Ascending aorta (tissue), 2 donors: ENCODE data around the gene TMC8. TPM values are rescaled to one million over a fixed set of nuclear protein-coding genes. Genes with fewer than 3 reads are reported as not detected.

Source experiments
- DNase-seq, 2 donors: peaks; one replicate each; pipeline ENCODE4 v3.0.0-alpha.2; 2019; ENCODE audit warnings: low spot score in 2 of 2
- H3K27ac ChIP-seq, 2 donors: fragments of 200-600 bp; sonication (generic); one replicate each; pipeline ENCODE4 v1.5.1; 2016 to 2017; ENCODE audit warnings: mild to moderate bottlenecking in 1 of 2
- H3K27me3 ChIP-seq: fragments of 200-600 bp; sonication (generic); one replicate; pipeline ENCODE4 v1.5.1; 2017
- H3K36me3 ChIP-seq, 2 donors: fragments of 200-600 bp; sonication (generic); one replicate each; pipeline ENCODE4 v1.5.1; 2016
- H3K4me1 ChIP-seq, 2 donors: fragments of 200-600 bp; sonication (generic); one replicate each; pipeline ENCODE4 v1.5.1; 2016 to 2017; ENCODE audit warnings: mild to moderate bottlenecking in 1 of 2
- H3K4me3 ChIP-seq, 2 donors: fragments of 200-600 bp; sonication (generic); one replicate each; pipeline ENCODE4 v1.5.1; 2016 to 2017; ENCODE audit warnings: mild to moderate bottlenecking in 1 of 2
- H3K9me3 ChIP-seq, 2 donors: fragments of 200-600 bp; sonication (generic); one replicate each; pipeline ENCODE4 v1.5.1; 2016
- intact Hi-C: fragments of 100-400 bp; cut with DNase I; formaldehyde crosslinking; loops from one replicate; pipeline ENCODE4 v1.15.1; 2023
- total RNA-seq: library from RNA; depleted of rRNA; stranded (reverse); fragments of >200 nt; gene quantifications from one replicate; pipeline ENCODE4 v1.1.0, GENCODE V29; 2016
- TF ChIP-seq, protein P1 (sequence below), 3 experiments: fragments of 200-600 bp in 2 of 3; fragments of 450-650 bp in 1 of 3; sonication (generic) in 2 of 3; IDR thresholded peaks; one replicate each; pipeline ENCODE4 v1.5.1; 2016 to 2019; ENCODE audit warnings: antibody characterized with exemption in 3 of 3, mild to moderate bottlenecking in 1 of 3, moderate library complexity in 1 of 3

The TMC8 gene
- total RNA-seq, 1 donor from 2014 or later = 9.6 TPM

DNA sequence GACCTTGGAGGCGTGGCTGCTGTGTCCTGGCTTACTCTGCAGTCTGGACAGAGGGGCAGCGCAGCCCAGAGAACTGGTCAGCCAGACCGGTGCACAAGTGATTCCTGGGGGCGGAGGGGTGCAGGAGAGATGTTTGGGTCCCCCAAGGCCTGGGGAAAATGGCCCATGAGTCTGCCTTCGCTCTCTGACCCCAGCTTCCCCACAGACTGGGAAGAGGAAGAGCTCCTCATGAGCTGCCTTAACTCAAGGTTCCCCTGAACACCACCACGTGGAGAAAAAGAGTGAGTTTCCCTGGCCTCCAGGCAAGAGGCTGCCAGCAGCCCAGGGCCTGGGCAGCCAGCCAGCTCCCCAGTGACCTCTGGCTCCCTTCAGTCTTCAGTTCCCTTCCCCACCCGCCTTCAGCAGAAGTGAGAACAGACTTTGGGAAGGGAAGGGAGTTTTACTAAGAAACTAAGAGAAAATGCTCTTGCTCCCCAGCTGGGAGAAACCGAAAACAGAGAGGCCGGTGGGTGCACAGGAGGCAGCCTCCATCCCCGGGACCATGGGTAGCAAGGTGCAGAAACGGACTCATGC, 13.7 kb downstream of the TMC8 start:
- Histone ChIP-seq H3K4me1 (peaks cover 3 to 8% of the 10 kb centered on the region in 2 donors), H3K27ac (peak overlapping the region in 1 of 2 donors; percentile 18), H3K27me3 (no peaks in the 10 kb centered on the region), H3K4me3 (no peak overlapping the region), H3K9me3 (no peaks in the 10 kb centered on the region), H3K36me3 (no peaks in the 10 kb centered on the region)
- DNase-seq = peak; percentile 40 to 84
- TF ChIP-seq, protein P1, sequence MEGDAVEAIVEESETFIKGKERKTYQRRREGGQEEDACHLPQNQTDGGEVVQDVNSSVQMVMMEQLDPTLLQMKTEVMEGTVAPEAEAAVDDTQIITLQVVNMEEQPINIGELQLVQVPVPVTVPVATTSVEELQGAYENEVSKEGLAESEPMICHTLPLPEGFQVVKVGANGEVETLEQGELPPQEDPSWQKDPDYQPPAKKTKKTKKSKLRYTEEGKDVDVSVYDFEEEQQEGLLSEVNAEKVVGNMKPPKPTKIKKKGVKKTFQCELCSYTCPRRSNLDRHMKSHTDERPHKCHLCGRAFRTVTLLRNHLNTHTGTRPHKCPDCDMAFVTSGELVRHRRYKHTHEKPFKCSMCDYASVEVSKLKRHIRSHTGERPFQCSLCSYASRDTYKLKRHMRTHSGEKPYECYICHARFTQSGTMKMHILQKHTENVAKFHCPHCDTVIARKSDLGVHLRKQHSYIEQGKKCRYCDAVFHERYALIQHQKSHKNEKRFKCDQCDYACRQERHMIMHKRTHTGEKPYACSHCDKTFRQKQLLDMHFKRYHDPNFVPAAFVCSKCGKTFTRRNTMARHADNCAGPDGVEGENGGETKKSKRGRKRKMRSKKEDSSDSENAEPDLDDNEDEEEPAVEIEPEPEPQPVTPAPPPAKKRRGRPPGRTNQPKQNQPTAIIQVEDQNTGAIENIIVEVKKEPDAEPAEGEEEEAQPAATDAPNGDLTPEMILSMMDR (IDR thresholded peaks at IDR 0.05) = no peak
- intact Hi-C loops = no loop called here

DNA sequence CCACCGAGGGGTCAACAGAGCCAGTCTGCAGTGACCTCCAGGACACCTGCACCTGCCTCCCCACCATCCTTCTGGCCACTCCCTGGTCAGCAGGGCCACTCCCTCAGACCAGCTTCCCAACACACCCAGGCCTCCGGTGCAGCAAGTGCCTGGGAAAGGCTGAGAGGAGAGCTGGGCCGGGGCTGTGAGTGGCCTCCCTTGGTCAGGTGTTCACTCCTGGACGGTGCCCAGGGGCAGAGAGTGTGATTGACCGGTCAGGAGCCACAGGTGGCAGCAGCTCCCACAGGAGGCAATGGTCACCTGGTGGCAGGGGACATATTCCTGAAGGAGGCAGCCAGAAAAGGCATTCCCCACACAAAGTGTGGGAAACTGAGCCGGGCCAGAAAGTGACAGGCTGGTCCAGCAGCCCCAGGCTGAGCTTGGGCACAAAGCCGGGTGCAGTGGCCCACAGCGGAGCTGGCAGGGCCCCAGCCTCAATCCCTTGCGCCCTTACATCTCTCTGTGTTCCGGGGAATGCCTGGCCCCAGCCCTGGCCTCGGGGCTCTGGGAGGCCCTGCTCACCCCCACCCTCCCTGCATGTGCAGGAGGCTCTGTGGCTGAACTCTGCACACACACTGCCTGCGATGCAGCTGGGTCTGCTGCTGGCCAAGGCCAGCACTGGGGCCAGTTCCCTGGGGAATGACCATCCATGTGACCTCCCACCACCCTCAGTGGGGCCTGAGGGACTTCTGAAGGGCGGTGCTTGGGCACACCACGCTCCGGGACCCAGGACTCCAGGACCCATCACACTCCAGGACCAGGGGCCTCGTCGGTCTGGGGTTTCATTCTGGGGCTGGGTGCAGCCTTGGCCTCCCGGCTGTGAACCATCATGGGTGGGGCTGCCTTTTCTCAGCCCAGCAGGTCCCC, 14.4 kb downstream of the TMC8 start:
- Histone ChIP-seq H3K4me3 (no peak overlapping the region), H3K27me3 (no peaks in the 10 kb centered on the region), H3K4me1 (peaks cover 3 to 8% of the 10 kb centered on the region in 2 donors), H3K9me3 (no peaks in the 10 kb centered on the region), H3K27ac (peak overlapping the region in 1 of 2 donors; percentile 18), H3K36me3 (no peaks in the 10 kb centered on the region)
- intact Hi-C loops = no loop called here
- no peak for DNase-seq
- TF ChIP-seq, protein P1 (IDR thresholded peaks at IDR 0.05) = no peak

DNA sequence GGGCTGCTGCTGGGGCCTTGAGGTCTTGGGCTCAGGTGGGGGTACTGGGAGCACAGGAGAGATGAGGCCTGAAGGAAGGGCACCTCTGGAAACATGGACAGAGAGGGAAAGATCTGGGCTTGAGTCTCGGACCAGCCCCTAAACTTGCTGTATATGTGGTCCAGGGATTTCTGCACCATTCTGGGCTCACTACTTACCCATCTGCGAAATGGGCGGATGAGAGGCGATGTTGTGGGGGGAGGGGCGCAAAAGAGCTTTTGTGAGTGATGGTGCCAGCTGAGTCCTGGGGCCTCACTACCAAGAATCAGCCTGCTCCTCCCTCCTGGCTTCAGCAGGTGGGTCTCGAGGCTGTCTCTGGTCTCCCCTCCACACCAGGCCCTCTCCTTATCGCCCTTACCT, 15.9 kb downstream of the TMC8 start:
- no peak overlapping the region for H3K27ac ChIP-seq
- peaks cover 3 to 8% of the 10 kb centered on the region in 2 donors for H3K4me1 ChIP-seq
- no peak overlapping the region for H3K4me3 ChIP-seq
- intact Hi-C loops = no loop called here
- no peaks in the 10 kb centered on the region for H3K36me3 ChIP-seq
- H3K27me3 ChIP-seq = no peaks in the 10 kb centered on the region
- DNase-seq = no peak
- TF ChIP-seq, protein P1 (IDR thresholded peaks at IDR 0.05) = no peak
- no peaks in the 10 kb centered on the region for H3K9me3 ChIP-seq

DNA sequence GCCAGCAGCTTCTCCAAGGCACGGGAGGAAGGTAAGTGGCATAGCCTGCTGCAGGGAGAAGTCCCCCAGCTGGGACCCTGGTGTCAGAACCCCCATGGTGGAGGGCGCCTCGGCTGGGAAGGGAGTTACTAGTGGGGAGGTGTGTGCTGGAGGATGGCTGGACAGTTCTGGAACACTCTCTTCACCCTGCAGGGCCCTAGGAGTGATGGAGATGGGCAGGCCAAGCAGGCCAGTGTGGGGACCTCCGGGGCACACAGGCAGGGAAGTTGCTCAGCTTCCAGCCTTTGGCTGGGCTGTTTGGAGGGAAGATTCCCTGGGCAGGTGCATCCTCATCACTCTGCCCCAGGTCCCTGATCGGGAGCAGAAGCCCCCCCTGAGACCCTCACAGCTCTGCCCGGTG, 16.3 kb downstream of the TMC8 start:
- Histone ChIP-seq H3K4me1 (peaks cover 3 to 8% of the 10 kb centered on the region in 2 donors), H3K4me3 (no peak overlapping the region), H3K27me3 (no peaks in the 10 kb centered on the region), H3K9me3 (no peaks in the 10 kb centered on the region), H3K36me3 (no peaks in the 10 kb centered on the region), H3K27ac (no peak overlapping the region)
- TF ChIP-seq, protein P1 (IDR thresholded peaks at IDR 0.05) = no peak
- intact Hi-C loops = no loop called here
- no peak for DNase-seq

DNA sequence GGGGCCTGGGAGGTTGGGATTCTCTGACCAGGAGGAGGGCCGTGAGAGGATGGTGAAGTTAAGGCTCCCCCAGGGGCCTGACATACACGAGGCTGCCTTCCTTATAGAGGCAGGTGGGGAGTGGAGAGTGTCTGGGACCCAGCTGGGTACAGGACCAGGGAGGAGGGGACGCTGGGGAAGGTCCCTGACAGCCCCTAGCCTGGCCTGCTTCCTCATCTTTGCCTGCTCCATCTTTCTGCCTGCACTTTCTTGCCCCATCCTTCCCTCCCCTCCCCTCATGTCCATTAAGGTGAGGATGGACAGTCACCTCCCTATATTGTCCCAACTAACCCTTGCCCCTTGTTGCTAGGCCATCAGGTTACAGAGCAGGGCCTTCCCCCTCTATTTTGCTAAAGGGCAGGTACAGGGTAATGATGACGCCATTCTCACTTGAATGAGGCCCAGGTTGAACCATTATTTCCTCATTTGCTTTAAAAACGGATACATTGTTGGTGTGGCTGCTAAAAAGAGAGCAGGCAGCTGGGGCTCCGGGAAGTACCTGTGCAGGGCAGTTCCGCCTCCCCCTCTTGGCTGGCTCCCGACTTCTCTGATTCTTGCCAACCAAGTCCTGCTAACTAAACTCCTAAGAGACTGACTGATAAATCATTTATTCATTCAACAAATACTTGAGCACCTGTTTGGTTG, 16.9 kb downstream of the TMC8 start:
- TF ChIP-seq, protein P1 (IDR thresholded peaks at IDR 0.05) = no peak
- DNase-seq = no peak
- Histone ChIP-seq H3K36me3 (no peaks in the 10 kb centered on the region), H3K4me3 (no peak overlapping the region), H3K9me3 (no peaks in the 10 kb centered on the region), H3K27me3 (no peaks in the 10 kb centered on the region), H3K27ac (no peak overlapping the region), H3K4me1 (peaks cover 3 to 8% of the 10 kb centered on the region in 2 donors)
- intact Hi-C loops = no loop called here
